B cell (primary cell): ENCODE results near the gene TGDS.

Source experiments
- CTCF ChIP-seq: fragments of 200-600 bp; IDR thresholded peaks from one replicate; pipeline ENCODE4 v1.8.0; 2022; ENCODE audit warnings: antibody characterized with exemption, mild to moderate bottlenecking
- EZH2 ChIP-seq: IDR thresholded peaks from 2 replicates; pipeline ENCODE4 v1.6.1; 2012; ENCODE audit warnings: borderline replicate concordance, low read depth, mild to moderate bottlenecking, moderate library complexity, low read length; ENCODE audit not compliant: insufficient read depth, poor library complexity, severe bottlenecking

- no peak for TF ChIP-seq CTCF
- TF ChIP-seq EZH2, result no peak
Observed at GRCh38 chr13:94556041-94556440, 39.9 kb downstream of the TGDS start.
